Activated CD4-positive, CD25-positive, alpha-beta regulatory T cell (primary cell): ENCODE measurements around the gene NAGA.
"Not testable (repeated sequence)": the region's sequence is repeated elsewhere in the genome, so short reads cannot be mapped to it uniquely, and the experiment has no call there.

Experiments used
- DNase-seq, 4 experiments: peaks; one replicate each; lab custom pipeline; 2025; lab: John Stamatoyannopoulos, UW

The NAGA gene

GRCh38 chr22:42070517-42071422 lies at the start of gene NAGA:
Gene NAGA, minus strand, starts transcription at chr22:42070812. Its CDS starts 515 bp downstream, at chr22:42070297.
- DNase-seq, result peak; percentile 78 to 83 (median 81)

GRCh38 chr22:42116848-42117424 lies 46.3 kb upstream of the NAGA start:
- no peak for DNase-seq

- not testable (repeated sequence) for DNase-seq
These were observed 44.8 kb upstream of the NAGA start for GRCh38 chr22:42115420-42115830.

DNA sequence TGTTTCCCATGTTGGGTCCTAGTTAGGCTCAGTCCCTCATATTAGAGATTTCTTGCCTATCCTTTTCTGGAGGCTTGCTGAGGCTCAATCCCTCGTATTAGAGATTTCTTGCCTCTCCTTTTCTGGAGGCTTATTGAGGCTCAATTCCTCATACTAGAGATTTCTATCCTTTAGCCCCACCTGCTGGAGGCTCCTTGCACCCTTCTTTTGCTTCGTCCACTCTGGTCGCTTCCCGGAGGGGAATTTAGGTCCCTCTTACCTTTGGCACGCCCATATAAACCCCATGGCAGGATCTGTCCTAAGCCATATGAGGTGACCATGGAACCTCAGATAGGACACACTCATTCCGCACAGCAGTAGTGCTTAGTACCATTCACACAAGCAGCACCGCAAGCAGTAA lies 44.1 kb upstream of the NAGA start:
- no peak for DNase-seq

- DNase-seq, result not testable (repeated sequence)
These were observed 42.2 kb upstream of the NAGA start for GRCh38 chr22:42112793-42113192.

GRCh38 chr22:42111798-42112197 lies 41.2 kb upstream of the NAGA start:
- no peak for DNase-seq

GRCh38 chr22:42108848-42109247 lies 38.2 kb upstream of the NAGA start:
- DNase-seq, result no peak

- DNase-seq, result not testable (repeated sequence)
These were observed 33.8 kb upstream of the NAGA start for GRCh38 chr22:42104332-42104860.

DNA sequence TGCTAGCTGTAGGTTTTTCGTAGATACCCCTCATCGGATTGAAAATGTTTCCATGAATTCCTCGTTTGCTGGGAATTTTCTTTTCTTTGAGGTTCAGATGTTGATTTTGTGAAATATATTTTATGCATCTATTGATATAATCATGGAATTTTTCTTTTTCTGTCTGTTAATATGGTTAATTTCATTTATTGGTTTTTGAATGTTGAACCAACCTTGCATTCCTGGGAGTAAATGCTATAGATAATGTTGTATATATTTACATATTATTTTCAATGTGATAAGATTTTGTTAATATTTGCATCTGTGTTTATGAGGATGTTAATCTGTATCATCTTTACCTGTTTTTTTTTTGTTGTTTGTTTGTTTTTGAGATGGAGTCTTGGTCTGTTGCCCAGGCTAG lies 30.6 kb upstream of the NAGA start:
- DNase-seq, result no peak

DNA sequence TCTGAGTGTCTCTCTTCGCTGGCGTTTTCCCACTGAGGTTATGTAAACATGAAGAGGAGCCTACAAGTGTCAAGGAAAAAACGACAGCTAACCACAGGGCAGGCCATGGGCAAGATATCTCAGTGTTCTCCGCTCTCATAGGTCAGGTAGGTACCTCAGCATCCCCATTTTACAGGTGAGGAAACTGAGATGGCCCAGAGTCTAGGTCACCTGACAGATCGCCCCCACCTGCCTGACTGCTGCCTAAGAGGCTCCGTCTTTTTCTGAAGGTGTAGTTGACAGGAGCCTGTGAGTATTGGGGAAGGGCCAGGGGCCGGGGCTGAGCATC lies 20.8 kb upstream of the NAGA start:
- DNase-seq, result no peak

DNA sequence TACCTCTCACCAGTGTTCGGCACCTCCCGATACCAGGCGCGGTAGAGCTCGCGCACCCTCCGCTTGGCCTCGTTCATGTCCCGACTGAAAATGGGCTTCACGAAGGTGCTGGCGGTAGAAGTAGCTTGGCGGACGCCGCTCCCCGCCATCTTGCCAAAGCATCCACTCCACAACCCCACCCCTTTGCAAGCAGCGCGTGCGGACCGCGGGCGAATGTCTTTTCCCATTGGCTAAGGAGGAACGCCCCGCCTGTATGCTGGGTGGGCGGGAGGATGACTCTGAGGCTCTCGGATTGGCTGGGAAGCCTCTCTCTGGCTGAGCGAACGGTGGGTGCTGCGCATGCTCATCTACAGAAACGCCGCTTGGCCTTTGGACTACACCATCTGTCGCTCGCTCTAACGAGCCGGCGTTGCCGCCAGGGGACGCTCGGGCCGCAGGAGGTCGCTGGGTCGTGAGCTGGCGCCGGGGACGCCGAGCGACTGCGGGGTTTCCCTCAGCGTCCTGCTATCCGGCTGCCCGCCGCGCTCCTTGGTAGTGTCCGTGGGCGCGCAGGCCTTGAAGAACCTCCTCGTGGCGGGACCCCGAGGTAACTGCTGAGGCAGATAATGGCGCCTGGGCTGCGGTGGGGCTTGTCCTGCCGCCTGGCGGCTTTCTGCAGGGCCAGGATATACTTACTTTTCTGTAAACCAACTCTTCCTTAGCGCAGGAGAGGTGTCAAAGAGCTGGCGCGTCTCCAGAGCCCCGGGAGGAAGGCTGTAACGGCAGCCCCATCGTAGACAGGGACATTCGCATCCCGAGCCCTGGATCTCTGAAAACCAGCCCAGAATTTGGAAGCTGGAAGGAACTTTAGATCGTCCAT lies 20.2 kb upstream of the NAGA start, which contains the start of gene NDUFA6:
TSS of gene NDUFA6 (minus strand) at position 177 of the 859 bp plus-strand sequence. CDS start at position 149, 28 bp downstream.
- peak; percentile 94 to 97 (median 96) for DNase-seq

GRCh38 chr22:42086051-42086450 lies 15.4 kb upstream of the NAGA start:
- DNase-seq, result no peak

GRCh38 chr22:42084874-42085273 lies 14.3 kb upstream of the NAGA start:
- DNase-seq, result no peak

DNA sequence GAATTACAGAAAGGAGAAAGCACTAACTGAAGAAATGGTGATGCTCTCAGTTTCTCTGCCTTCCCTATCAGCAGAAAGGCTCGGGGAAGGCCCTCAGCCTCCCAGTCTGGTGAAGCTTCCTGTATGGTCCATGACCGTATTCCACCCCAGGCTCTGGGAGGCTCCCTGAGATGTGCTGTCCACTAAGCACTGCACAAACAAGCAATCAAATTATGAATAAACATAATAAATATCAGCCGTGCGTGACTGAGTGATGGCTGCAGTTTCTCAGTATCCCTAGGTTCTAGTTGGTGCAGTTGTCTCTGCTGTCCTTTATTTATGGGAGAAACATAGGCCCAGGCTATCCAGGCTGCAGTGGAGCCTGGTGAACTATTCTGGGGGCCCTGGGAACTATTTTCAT lies 12.5 kb upstream of the NAGA start:
- DNase-seq, result no peak

- DNase-seq, result no peak
These were observed 9.7 kb upstream of the NAGA start for GRCh38 chr22:42080287-42080686.

DNA sequence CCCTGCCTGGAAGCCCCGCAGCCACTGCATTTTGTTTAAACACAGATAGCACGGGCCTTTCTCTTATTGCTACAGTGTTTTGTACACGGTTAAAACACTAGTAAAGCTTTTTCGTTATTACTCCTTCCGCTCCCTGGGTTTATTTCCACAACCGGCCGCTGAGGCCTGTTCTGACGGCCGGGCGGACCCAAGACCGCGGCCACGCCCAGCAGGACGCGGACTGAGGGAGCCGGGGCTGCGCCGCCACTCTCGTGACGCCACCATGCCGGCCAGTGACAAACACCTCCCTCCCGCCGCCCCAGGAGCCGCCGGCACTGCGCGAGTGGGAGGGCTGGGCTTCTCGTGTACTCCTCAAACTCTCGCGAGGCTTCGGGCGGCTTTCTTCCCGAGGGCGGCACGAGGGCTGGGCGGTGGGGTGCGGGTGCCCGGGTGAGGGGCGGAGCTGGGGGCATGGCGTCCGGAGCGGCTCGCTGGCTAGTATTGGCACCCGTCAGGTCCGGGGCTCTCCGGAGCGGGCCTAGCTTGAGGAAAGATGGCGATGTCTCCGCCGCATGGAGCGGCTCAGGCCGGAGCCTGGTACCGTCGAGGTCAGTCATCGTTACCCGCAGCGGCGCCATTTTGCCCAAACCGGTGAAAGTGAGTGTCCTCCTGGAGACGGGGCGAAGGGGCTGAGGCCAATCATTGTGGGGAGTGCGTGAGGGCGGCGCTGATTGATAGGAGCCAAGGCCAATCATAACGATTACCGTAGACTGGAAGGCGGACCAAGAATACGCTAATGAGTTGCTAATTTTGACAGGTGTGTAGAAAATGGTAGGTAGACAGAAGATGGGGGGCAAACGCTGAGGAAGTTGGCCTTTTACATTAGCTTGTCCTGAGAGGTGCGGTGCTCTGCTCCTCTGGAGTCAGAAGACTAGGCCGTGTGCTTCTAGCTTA lies 9.0 kb upstream of the NAGA start, which contains the start of gene SMDT1:
TSS of gene SMDT1 (plus strand) at position 382 of the 933 bp plus-strand sequence. CDS start at position 451, 69 bp downstream.
- DNase-seq, result peak; percentile 94 to 98 (median 96)

DNA sequence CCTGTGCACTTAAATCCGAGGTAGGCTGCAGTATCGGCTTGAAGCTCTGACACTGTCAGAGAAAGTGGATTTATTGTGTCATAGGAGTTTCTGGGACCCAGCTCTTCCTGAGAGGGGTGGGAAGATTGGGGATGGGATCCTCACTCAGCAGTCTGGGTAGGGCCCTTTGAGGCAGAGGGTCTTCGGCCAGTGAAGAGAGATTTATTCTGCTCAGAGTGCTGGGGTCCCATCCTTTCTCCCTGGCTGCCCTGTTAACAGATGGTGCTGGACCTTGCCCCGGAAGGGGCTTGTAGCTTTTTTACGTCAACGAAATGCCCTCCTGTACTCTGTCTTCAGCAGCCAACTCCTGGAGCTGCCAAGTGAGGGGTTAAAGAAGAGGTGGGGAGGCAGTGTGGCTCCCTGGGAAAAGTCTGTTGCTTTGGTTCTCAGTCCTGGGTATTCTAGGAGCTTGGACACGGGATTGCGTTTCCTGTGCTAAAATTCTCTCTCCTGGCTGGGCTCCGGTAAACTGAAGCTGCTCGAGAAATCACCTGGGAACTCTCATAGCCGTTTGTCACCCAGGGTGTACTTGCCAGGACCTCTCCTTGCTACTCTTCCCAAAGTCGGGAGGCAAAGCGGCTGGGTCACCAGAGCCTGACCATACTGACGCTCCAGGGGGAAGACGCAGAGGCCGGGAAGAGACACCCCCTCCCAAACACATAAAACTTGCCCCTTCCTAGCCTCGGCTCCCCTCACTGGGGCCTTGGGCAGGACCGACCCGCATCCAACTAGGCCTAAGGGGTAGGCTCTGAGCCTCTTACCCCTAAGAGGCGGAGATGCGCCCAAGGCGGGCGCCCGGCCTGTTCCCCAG lies 8.1 kb upstream of the NAGA start:
- DNase-seq, result no peak

- DNase-seq, result no peak
These were observed 7.0 kb upstream of the NAGA start for GRCh38 chr22:42077486-42078125.

GRCh38 chr22:42076764-42077485 lies 6.3 kb upstream of the NAGA start:
- DNase-seq, result no peak
